Posterior vena cava (tissue), 2 donors: ENCODE results near the gene P3H1. TPM values are rescaled to one million over a fixed set of nuclear protein-coding genes. Genes with fewer than 3 reads are reported as not detected.
A peak's percentile ranks its signal among the peaks of the same experiment; 100 is the strongest.
"Not testable (repeated sequence)": the region's sequence is repeated elsewhere in the genome, so short reads cannot be mapped to it uniquely, and the experiment has no call there.

Source experiments
- DNase-seq: peaks from one replicate; pipeline ENCODE4 v3.0.0-alpha.2; 2020; ENCODE audit warnings: low spot score
- intact Hi-C, 2 donors: fragments of 100-400 bp; cut with DNase I; formaldehyde crosslinking; loops; one replicate each; pipeline versions ENCODE4 v1.14.1 to v1.14.2; 2022 to 2023
- total RNA-seq, 2 donors: library from RNA; stranded (reverse); fragmentation: NEBNext Ultra II Directional; extraction: Animal tissue kit (Norgen Biotek cat#: 25700); gene quantifications; one replicate each; pipeline ENCODE4 v1.2.1, GENCODE V29; 2021
- donor health status: DM: yes; HTN: yes; CAD: no.
- donor health status: DM: yes; HTN: yes; CAD: no.

P3H1 gene
- total RNA-seq, 2 donors from 2014 or later, result 28.4 to 45.0 TPM

GRCh38 chr1:42777852-42778251 lies 11.0 kb upstream of the P3H1 start:
- intact Hi-C loops, result no loop called here
- DNase-seq, result no peak

GRCh38 chr1:42776502-42776901 lies 9.7 kb upstream of the P3H1 start:
- intact Hi-C loops, result no loop called here
- DNase-seq, result no peak

- DNase-seq, result no peak
- intact Hi-C loops, result no loop called here
Observed at GRCh38 chr1:42774928-42775526, 8.2 kb upstream of the P3H1 start.

- DNase-seq, result no peak
- intact Hi-C loops, result no loop called here
Observed at GRCh38 chr1:42773420-42773819, 6.6 kb upstream of the P3H1 start.

GRCh38 chr1:42769811-42770210 lies 3.0 kb upstream of the P3H1 start:
- DNase-seq, result no peak
- intact Hi-C loops, result loop anchor here in 1 of 2 donors (5.0 kb wide), 1 partner anchor 77 kb away; the partner anchor contains the start of gene ZNF691

DNA sequence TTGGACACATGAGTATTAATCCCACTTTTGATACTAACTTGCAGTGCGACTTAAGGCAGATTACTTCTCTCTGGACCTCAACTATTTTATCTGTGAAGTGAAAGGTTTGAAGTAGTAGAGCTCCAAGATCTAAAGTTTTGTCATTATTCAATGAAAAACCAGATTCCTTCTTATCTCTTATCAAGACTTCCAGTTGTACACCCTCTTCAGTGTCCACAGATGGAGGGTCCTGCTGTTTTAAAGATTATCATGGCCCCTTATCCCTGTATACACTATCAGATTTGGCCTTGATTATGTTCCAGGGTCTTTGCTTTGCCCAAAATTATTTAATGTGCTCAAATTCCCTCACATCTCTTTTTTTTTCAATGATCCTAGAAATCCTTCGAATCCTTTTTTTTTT lies 1.3 kb upstream of the P3H1 start:
- intact Hi-C loops, result loop anchor here in 1 of 2 donors (5.0 kb wide), 1 partner anchor 79 kb away; the partner anchor contains the start of gene ZNF691
- DNase-seq, result no peak

- intact Hi-C loops, result loop anchor here in 1 of 2 donors (5.0 kb wide), 1 partner anchor 80 kb away; the partner anchor contains the start of gene ZNF691
- no peak for DNase-seq
Observed at GRCh38 chr1:42767510-42768000, 727 bp upstream of the P3H1 start.

GRCh38 chr1:42765832-42766740 lies 742 bp downstream of the P3H1 start:
- DNase-seq, result peak; percentile 85
- intact Hi-C loops, result loop anchor here in 1 of 2 donors (5.0 kb wide), 1 partner anchor 81 kb away; the partner anchor contains the start of gene ZNF691

DNA sequence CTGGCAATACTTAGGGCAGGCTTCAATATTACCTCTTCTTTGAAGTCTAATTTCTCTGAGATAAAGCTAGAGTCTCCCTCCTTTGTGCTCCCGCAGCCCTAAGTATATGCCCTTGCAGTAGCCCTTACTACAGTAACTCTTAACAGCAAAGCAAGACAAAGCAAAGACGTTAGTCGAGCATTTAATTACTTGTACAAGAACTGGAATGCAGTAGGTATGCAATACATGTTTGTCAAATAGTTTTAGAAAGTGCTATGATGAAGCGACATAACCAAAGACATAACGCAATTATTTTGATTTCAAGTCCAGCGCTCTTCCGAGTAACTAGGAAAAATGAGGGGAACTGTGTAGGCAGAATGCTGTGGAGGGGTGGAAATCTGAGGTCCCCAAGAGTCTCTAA lies 1.6 kb downstream of the P3H1 start:
- intact Hi-C loops, result loop anchor here in 1 of 2 donors (5.0 kb wide), 1 partner anchor 82 kb away; the partner anchor contains the start of gene ZNF691

GRCh38 chr1:42762269-42762668 lies 4.6 kb downstream of the P3H1 start:
- no peak for DNase-seq
- intact Hi-C loops, result no loop called here

More for the DNA sequence above, 1.6 kb downstream of the P3H1 start:
- DNase-seq, result no peak

DNA sequence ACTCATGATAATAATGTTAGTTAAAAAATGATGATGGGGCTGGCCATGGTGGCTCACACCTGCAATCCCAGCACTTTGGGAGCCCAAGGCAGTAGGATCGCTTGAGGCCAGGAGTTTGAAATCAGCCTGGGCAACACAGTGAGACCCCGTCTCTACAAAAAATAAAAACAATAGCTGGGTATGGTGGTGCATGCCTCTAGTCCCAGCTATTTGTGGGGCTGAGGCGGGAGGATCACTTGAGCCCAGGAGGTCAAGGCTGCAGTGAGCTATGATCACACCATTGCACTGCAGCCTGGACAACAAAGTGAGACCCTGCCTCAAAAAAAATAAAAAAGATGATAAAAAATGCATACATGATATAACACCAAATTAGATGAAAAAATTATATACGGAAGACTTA lies 5.3 kb downstream of the P3H1 start:
- no peak for DNase-seq
- intact Hi-C loops, result no loop called here

DNA sequence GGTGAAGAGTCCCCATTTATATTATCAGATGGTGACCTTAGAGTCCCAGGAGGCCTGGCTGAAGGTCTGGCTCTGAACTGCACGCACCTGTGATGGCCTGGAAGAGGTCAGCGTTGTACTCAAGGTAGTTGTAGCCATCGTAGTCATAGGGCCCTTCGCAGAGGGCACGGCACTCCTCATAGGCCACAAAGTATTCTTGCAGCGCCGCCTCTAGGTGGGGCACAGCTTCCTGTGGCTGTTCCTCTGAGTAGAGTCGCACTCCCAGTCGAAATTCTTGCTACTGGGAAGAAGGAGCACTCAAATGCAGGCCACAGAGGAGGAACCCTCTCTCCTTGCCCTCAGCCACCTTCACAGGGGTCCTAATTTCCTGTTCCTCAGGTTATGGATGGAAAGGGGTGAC lies 7.7 kb downstream of the P3H1 start:
- no peak for DNase-seq
- intact Hi-C loops, result no loop called here

DNA sequence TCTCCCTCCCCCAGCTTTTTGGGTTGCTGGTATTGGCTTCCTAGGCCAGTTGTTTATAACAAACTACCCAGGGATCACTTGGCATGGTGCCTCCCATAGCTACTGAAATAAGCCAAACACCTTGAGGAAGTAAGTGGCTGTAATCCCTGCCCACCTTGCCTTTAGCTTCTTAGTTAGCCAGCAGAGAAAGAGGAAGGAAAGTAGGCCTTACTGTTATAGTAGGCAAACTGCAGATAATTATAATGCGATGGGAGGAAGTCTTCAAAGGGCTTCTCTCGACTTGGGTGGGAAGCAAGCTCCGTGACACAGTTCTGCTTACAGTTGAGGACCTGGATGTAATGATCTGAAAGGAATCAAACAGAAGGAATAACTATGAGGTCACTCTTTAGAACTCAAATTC lies 8.2 kb downstream of the P3H1 start:
- intact Hi-C loops, result no loop called here
- DNase-seq, result no peak

DNA sequence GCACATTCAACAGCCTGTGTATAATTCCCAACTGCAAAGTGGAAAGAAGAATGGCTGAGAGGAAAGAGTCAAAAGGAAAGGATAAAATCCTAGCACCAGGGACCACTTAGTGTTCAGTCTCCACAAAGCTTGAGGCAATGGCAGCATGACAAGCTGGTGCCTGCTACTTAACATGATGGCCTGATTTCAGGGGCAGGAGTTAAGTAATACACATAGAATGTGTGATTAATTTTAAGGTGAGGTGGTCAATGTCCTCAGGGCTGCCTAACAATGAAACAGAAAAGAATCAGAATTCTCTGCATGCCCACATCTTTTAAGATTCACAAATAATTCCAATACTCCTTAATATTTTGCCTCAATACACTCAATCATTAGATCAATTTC lies 8.9 kb downstream of the P3H1 start:
- intact Hi-C loops, result no loop called here
- DNase-seq, result no peak

DNA sequence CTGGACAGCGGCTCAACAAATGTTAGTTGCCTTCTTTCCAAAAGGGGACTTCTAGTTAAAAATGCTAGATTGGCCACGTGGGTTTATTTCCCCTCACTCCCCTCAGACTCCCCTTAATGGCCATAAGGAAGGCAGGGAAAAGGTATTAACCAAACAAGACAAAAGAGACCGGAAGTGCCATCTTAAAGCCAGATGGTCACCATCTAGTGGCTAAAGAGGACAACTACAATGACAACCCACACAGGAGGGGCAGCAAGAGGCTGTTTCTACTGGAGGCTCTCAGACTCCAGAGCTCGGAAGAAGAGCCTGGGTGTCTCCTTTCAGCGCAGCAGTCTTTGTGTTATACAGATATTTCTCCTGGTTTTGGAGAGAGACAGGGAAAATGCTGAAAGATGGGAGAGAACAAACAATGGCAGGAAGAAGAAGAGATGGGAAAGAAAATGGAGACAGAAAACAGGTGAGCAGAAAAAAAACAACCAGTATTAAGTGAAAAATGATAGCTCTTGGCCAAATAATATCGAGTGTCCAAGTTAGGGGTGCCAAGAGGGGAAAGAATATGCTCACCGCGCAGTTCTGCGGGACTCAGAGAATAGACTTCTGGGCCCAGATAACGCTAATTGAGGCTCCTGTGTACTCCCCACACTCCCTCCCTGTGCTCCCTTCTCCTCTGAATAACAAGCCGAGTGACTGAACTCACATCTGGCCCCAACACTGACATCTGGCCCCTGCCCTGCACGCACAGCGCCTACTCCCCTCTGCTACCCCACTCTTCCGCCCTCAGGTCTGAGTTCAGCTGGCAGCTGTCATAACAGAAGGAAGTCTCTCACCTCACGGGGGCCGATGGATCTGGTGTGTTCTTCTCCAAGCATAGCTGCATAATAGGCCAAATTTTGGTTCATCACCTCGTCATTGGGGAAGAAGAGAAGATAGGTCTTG lies 9.6 kb downstream of the P3H1 start:
- intact Hi-C loops, result no loop called here
- peak; percentile 67 for DNase-seq

DNA sequence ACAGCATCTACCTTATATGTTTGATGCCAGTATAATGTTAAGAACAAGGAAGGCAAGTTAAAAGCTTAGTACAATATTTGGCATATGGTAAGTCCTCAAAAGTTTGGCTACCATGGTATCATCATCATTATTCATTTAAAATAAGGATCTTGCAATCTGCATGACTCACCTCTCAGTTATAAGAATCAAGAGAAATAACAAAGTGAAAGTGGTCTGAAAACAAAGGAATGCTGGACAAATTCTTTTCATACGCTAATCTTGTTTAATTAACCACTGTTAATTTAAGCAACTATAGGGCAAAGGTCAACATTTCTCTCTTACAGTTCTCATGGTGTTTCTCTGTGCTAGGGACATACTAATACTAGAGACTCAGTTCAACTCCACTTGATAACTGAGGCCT lies 13.8 kb downstream of the P3H1 start:
- intact Hi-C loops, result no loop called here
- DNase-seq, result no peak

DNA sequence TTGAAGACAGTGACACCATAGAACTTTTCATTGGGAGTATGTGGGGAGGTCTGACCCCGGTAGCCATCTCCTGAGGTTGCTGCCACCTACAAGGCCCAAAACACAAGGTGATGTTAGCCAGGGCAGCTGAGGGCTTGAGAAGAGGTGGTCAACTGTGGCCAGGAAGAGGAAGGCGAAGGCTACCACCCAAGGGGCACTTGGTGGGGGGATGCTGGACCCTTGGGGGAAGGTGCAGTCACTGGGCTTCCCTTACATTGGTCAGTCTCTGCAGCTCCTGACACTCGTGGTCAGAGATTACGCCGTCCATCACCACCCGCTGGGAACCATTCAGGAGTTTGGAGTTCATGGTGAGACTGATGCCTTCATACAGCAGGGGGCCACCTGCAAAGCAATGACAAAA lies 14.5 kb downstream of the P3H1 start:
- DNase-seq, result no peak
- intact Hi-C loops, result no loop called here

- DNase-seq, intact Hi-C loops: not testable (repeated sequence)
Observed at GRCh38 chr1:42751511-42752070, 15.2 kb downstream of the P3H1 start.

GRCh38 chr1:42750041-42750440 lies 16.8 kb downstream of the P3H1 start:
- no peak for DNase-seq
- intact Hi-C loops, result no loop called here
